Adrenal gland (tissue), 5 donors: ENCODE measurements around the gene TEAD1.

Experiments
- CTCF ChIP-seq, 6 experiments: fragments of 450-650 bp in 4 of 6; fragments of 200-600 bp in 2 of 6; sonication (generic) in 1 of 6; IDR thresholded peaks; 1 replicate in 5 of 6; 2 replicates in 1 of 6; pipeline versions ENCODE4 v1.5.1 to v1.8.0; 2016 to 2021; ENCODE audit warnings: antibody characterized with exemption in 6 of 6, mild to moderate bottlenecking in 2 of 6, moderate library complexity in 1 of 6
- POLR2A ChIP-seq, 2 donors: fragments of 450-650 bp; IDR thresholded peaks; one replicate each; pipeline ENCODE4 v1.6.1; 2017; ENCODE audit warnings: antibody characterized with exemption in 2 of 2, mild to moderate bottlenecking in 2 of 2, moderate library complexity in 1 of 2
- donor health status: DM: no; HTN: no; CAD: no.

DNA sequence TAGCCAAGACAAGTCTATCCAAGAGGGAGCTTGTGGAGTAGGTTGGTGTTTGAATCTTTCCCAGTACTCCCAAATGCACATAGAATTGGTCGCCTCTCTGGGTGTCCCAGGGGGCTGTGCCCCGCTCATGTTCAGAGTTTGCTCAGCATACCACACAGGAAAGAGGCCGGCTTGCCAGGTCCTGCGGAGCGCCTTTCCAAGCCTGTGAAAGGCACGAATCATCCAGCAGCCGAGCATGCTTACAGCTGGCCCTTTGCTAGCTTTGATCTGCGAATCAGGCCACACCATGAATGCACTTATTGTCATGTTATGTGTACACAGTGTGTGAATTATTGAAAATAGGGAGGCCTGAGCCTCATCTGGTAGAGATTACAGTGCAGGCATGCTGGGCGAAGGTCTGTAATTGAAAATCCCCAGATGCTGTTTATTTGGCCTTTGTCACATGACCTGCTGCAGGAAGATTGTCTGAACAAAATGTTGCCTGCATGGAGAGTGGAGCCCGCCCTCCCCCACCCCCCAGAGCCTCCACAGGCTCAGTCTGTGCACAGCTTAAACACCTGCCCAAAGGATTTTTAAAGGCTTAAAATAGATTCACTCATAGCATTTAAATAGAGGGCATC lies 171.6 kb downstream of the TEAD1 start:
- TF ChIP-seq CTCF (IDR thresholded peaks at IDR 0.05) (no peak), POLR2A (IDR thresholded peaks at IDR 0.05) (no peak)
